ENCODE data around the gene MTA3. TPM values are rescaled to one million over a fixed set of nuclear protein-coding genes. Genes with fewer than 3 reads are reported as not detected.

MTA3 gene
- total and polyA plus RNA-seq, 2 donors (not counting 1 experiment from before 2014, with no cell fraction given), result 13.4 to 33.2 TPM

DNA sequence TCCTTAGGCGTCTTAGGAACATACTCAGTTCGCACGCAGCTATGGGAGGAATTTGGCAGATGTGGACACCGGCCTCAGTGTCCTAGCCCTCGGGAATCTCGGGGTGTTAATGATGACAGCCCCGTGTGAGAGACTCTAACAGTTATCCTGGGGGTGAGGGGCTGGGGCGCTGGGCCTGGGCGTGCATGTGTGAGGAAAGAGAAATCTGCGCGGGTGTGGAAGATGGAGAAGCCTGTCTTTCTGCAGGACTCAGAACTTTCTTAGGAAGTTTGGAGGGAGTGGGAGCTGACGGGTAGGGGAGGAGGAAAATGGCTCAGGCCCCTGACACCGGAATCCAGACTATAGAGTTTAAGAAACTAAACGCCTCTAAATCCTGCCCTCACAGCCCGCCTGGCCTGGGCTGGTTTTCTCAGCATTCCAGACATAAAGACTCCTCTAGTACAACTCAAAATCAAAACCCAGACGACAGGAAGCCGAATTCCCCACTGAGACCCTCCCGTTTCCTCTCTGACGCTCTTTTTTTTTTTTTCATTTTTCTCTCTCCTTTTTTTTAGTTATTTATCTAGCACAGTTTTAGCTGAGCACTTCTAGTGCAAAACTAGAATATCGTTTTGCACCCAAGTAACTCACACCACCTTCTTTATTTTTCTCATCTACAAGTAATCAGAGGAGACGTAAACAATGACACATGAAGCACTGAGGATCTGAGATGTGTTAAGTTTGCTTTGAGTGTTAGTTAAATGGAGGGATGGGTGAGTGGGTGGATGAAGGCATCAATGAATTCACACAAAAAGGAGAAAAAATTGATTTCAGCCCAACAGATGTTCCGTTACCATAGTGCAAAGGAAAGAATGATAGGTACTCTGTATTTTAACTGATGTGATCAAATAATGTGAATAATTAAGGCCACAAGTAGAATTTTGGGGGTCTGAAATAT lies 225.2 kb downstream of the MTA3 start:
- ChIA-PET POLR2A (interaction anchor here (0.6 to 6.5 kb wide), 3 partner anchors 17 to 657 kb away, joined by 3 to 82 read pairs (median 7); no protein-coding TSS in a partner anchor), CTCF (interaction anchor here (1.4 to 4.3 kb wide), 5 partner anchors 12 to 51 kb away, joined by 4 to 64 read pairs (median 9); no protein-coding TSS in a partner anchor)
- Mint-ChIP-seq H3K27me3 (no peaks in the 10 kb centered on the region), H3K27ac (peak overlapping the region; percentile 88), H3K4me3 (peak overlapping the region; percentile 87), H3K9me3 (ENCODE audit: insufficient read depth) (no peaks in the 10 kb centered on the region), H3K4me1 (peaks cover 46% of the 10 kb centered on the region)
- no peak for ATAC-seq (ENCODE audit: low read depth)
- H3K4me2 ChIP-seq (replicated peaks; ENCODE audit: low read depth, low read length, poor library complexity, severe bottlenecking), result peak overlapping the region; percentile 90
- H3K36me3 ChIP-seq (replicated peaks in 1 of 2; ENCODE audit: control extremely low read depth in 1 of 2, control insufficient read depth in 1 of 2, extremely low read depth in 1 of 2, insufficient read depth in 2 of 2, low read length in 1 of 2), result no peaks in the 10 kb centered on the region
- H4K20me1 ChIP-seq (ENCODE audit: control insufficient read depth, insufficient read depth, low read length, poor library complexity, severe bottlenecking), result no peaks in the 10 kb centered on the region
- peak; percentile 31 for DNase-seq
- peaks cover 18 to 37% of the 10 kb centered on the region in 2 donors for H3K4me1 ChIP-seq (ENCODE audit: control insufficient read depth in 2 of 2, insufficient read depth in 2 of 2, low read length in 2 of 2)
- intact Hi-C loops (cut with micrococcal nuclease), result loop anchor here (1.0 to 5.0 kb wide), 3 partner anchors 17 to 131 kb away; no protein-coding TSS in a partner anchor
- no peaks in the 10 kb centered on the region for H3K9me3 ChIP-seq (ENCODE audit: control extremely low read depth in 1 of 3, control insufficient read depth in 2 of 3, insufficient read depth in 1 of 3, low read length in 2 of 3)
- peak overlapping the region; percentile 92 for H2AFZ ChIP-seq (ENCODE audit: insufficient read depth, low read depth, low read length, poor library complexity, severe bottlenecking)
- peaks cover 30% of the 10 kb centered on the region for H3K79me2 ChIP-seq (ENCODE audit: control insufficient read depth, insufficient read depth, low read length)
- WGBS (ENCODE audit: insufficient coverage), result 16% methylated on average over 17 of the region's 22 CpGs
- no peaks in the 10 kb centered on the region for H3K27me3 ChIP-seq (replicated peaks in 1 of 4; ENCODE audit: control extremely low read depth in 1 of 4, control insufficient read depth in 3 of 4, insufficient read depth in 4 of 4, low read length in 3 of 4)
- H3K4me3 ChIP-seq (ENCODE audit: control extremely low read depth in 1 of 5, extremely low read depth in 1 of 5, insufficient read depth in 1 of 5, low read depth in 2 of 5, low read length in 4 of 5), result peak overlapping the region; percentile 32 to 93 (median 76)
- H3K9ac ChIP-seq (ENCODE audit: low read length), result peak overlapping the region; percentile 88
- H3K27ac ChIP-seq (ENCODE audit: low read length in 2 of 2), result peak overlapping the region in 1 of 2 donors; percentile 69
- TF ChIP-seq EZH2 (IDR thresholded peaks at IDR 0.05; ENCODE audit: borderline replicate concordance, insufficient read depth, low read depth, low read length, poor library complexity, severe bottlenecking), result no peak
- TF ChIP-seq, protein P1, sequence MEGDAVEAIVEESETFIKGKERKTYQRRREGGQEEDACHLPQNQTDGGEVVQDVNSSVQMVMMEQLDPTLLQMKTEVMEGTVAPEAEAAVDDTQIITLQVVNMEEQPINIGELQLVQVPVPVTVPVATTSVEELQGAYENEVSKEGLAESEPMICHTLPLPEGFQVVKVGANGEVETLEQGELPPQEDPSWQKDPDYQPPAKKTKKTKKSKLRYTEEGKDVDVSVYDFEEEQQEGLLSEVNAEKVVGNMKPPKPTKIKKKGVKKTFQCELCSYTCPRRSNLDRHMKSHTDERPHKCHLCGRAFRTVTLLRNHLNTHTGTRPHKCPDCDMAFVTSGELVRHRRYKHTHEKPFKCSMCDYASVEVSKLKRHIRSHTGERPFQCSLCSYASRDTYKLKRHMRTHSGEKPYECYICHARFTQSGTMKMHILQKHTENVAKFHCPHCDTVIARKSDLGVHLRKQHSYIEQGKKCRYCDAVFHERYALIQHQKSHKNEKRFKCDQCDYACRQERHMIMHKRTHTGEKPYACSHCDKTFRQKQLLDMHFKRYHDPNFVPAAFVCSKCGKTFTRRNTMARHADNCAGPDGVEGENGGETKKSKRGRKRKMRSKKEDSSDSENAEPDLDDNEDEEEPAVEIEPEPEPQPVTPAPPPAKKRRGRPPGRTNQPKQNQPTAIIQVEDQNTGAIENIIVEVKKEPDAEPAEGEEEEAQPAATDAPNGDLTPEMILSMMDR (IDR thresholded peaks at IDR 0.05), result no peak

Measured in B cell (primary cell).